Mesenchymal stem cell (in vitro differentiated cells and primary cell): ENCODE data around the gene CCDC141.

Experiments
- DNase-seq: peaks from one replicate; pipeline ENCODE4 v3.0.0-alpha.2; 2013
- H2AFZ ChIP-seq: one replicate; pipeline ENCODE4 v1.6.1; 2013; ENCODE audit warnings: low read depth, mild to moderate bottlenecking, control low read depth, inconsistent platforms, low read length, moderate library complexity
- H2AK5ac ChIP-seq: 2 replicates; pipeline ENCODE4 v1.6.1; 2013; ENCODE audit warnings: low read length, moderate library complexity, mild to moderate bottlenecking, inconsistent platforms; ENCODE audit not compliant: severe bottlenecking
- H2BK120ac ChIP-seq: one replicate; pipeline ENCODE4 v1.6.1; 2013; ENCODE audit warnings: low read depth, mild to moderate bottlenecking, inconsistent platforms, low read length, moderate library complexity
- H2BK12ac ChIP-seq, 2 experiments: one replicate each; pipeline ENCODE4 v1.6.1; 2013; ENCODE audit warnings: inconsistent platforms in 2 of 2, low read length in 2 of 2, mild to moderate bottlenecking in 2 of 2, moderate library complexity in 2 of 2, control low read depth in 1 of 2
- H2BK15ac ChIP-seq: one replicate; pipeline ENCODE4 v1.6.1; 2013; ENCODE audit warnings: mild to moderate bottlenecking, low read depth, inconsistent platforms; ENCODE audit not compliant: poor library complexity, severe bottlenecking
- H2BK5ac ChIP-seq: 2 replicates; pipeline ENCODE4 v1.6.1; 2013; ENCODE audit warnings: low read depth, mild to moderate bottlenecking, low read length, control low read depth, inconsistent platforms; ENCODE audit not compliant: poor library complexity, severe bottlenecking
- H3K14ac ChIP-seq, 2 experiments: one replicate each; pipeline ENCODE4 v1.6.1; 2013; ENCODE audit warnings: inconsistent platforms in 2 of 2, low read length in 2 of 2, control low read depth in 1 of 2, mild to moderate bottlenecking in 1 of 2, moderate library complexity in 1 of 2
- H3K18ac ChIP-seq, 2 experiments: one replicate each; pipeline ENCODE4 v1.6.1; 2013; ENCODE audit warnings: inconsistent platforms in 2 of 2, low read length in 2 of 2, control low read depth in 1 of 2, low read depth in 1 of 2, mild to moderate bottlenecking in 1 of 2
- H3K23ac ChIP-seq, 2 experiments: one replicate each; pipeline ENCODE4 v1.6.1; 2013; ENCODE audit warnings: inconsistent platforms in 2 of 2, low read length in 2 of 2, mild to moderate bottlenecking in 2 of 2, moderate library complexity in 2 of 2, control low read depth in 1 of 2
- H3K27ac ChIP-seq: 2 replicates; pipeline ENCODE4 v1.5.1; 2013; ENCODE audit warnings: mild to moderate bottlenecking, moderate library complexity, low read length, control low read depth, inconsistent platforms; ENCODE audit not compliant: poor library complexity, severe bottlenecking
- H3K27me3 ChIP-seq, 2 experiments: 2 replicates each; pipeline versions ENCODE4 v1.6.1 to v1.7.0; 2013; ENCODE audit warnings: low read length in 2 of 2, mild to moderate bottlenecking in 2 of 2, moderate library complexity in 2 of 2, control low read depth in 1 of 2, inconsistent platforms in 1 of 2; ENCODE audit not compliant: control insufficient read depth in 1 of 2, insufficient read depth in 1 of 2
- H3K36me3 ChIP-seq, 2 experiments: 2 replicates each; pipeline versions ENCODE4 v1.6.1 to v1.7.0; 2013; ENCODE audit warnings: low read length in 2 of 2, control low read depth in 1 of 2, inconsistent platforms in 1 of 2, low read depth in 1 of 2, mild to moderate bottlenecking in 1 of 2; ENCODE audit not compliant: insufficient read depth in 2 of 2, control insufficient read depth in 1 of 2
- H3K4ac ChIP-seq, 2 experiments: one replicate each; pipeline ENCODE4 v1.6.1; 2013; ENCODE audit warnings: inconsistent platforms in 2 of 2, low read length in 2 of 2, mild to moderate bottlenecking in 2 of 2, moderate library complexity in 2 of 2, control low read depth in 1 of 2, low read depth in 1 of 2
- H3K4me1 ChIP-seq: 2 replicates; pipeline ENCODE4 v1.6.1; 2013; ENCODE audit warnings: low read depth, low read length, control low read depth; ENCODE audit not compliant: control insufficient read depth, insufficient read depth
- H3K4me2 ChIP-seq: 2 replicates; pipeline ENCODE4 v1.6.1; 2013; ENCODE audit warnings: low read length, mild to moderate bottlenecking, inconsistent platforms; ENCODE audit not compliant: poor library complexity, severe bottlenecking
- H3K4me3 ChIP-seq, 2 experiments: 2 replicates each; pipeline versions ENCODE4 v1.5.1 to v1.7.0; 2013; ENCODE audit warnings: low read length in 2 of 2, mild to moderate bottlenecking in 2 of 2, control low read depth in 1 of 2, low read depth in 1 of 2; ENCODE audit not compliant: insufficient read depth in 1 of 2
- H3K79me1 ChIP-seq: replicated peaks from 2 replicates; pipeline ENCODE4 v1.6.1; 2013; ENCODE audit warnings: mild to moderate bottlenecking, control low read depth, low read length, inconsistent platforms; ENCODE audit not compliant: poor library complexity, severe bottlenecking
- H3K9ac ChIP-seq: 2 replicates; pipeline ENCODE4 v1.7.0; 2013; ENCODE audit warnings: mild to moderate bottlenecking, low read length, moderate library complexity
- H3K9me3 ChIP-seq: 2 replicates; pipeline ENCODE4 v1.7.0; 2013; ENCODE audit warnings: mild to moderate bottlenecking, low read length; ENCODE audit not compliant: control insufficient read depth
- H4K8ac ChIP-seq: one replicate; pipeline ENCODE4 v1.6.1; 2013; ENCODE audit warnings: inconsistent platforms, mild to moderate bottlenecking, low read length, moderate library complexity
- H4K91ac ChIP-seq: one replicate; pipeline ENCODE4 v1.6.1; 2013; ENCODE audit warnings: mild to moderate bottlenecking, low read length, inconsistent platforms
- WGBS: methylation state at CpG from one replicate; pipeline ENCODE4 v1.1.7; 2013; ENCODE audit warnings: mixed read lengths; 5-methylcytosine and 5-hydroxymethylcytosine counted together

The CCDC141 gene

DNA sequence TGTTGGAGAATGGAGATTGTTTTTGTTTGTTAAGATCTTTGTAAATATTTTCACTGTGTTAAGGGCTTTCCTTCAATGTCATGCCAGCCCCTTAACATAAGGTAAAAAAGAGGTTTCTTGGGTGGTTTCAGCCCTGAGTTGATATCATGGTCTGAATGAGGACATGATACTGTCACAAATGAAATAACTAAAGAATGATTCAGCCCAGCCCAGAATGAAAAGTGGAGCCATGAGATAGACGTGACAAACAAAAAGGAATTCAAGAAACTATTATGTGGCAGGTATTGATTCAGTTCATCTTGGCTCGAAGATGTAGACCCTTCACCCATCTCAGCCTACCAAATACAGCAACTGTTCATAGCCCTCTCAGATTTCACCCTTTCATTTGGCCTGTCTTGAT is 154.1 kb downstream of the CCDC141 start:
- 79% methylated on average over 2 of the region's 2 CpGs for WGBS
- Histone ChIP-seq H2BK120ac (no peak overlapping the region), H3K27ac (no peak overlapping the region), H3K4ac (no peak overlapping the region), H3K9ac (no peak overlapping the region), H3K4me3 (no peak overlapping the region), H3K18ac (no peak overlapping the region), H3K14ac (no peak overlapping the region), H4K91ac (no peak overlapping the region), H3K4me2 (no peak overlapping the region), H3K4me1 (no peaks in the 10 kb centered on the region), H3K79me1 (no peaks in the 10 kb centered on the region), H2AFZ (no peak overlapping the region), H3K36me3 (no peaks in the 10 kb centered on the region), H3K27me3 (no peaks in the 10 kb centered on the region), H2AK5ac (no peak overlapping the region), H4K8ac (no peak overlapping the region), H2BK12ac (no peak overlapping the region), H2BK5ac (no peak overlapping the region), H3K23ac (no peak overlapping the region), H3K9me3 (no peaks in the 10 kb centered on the region), H2BK15ac (no peak overlapping the region)
- no peak for DNase-seq

DNA sequence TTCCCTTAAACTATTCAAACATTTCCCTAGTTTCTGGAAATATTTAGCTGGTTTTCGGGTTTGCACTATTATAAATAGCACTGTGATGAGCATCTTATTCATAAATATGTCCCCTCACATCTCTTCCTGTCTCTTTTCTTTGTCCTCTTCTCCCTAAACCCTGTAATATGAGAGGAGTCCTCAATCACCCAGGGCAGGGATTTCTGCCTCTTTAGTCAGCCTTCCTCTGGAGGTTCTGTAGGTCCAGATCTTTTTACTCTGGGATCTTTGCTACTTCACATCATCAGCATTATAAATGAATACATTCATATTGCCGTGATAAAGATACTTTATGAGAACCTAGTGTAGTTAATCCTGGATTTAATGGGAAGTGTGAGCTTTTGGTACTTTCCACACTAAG is 154.8 kb downstream of the CCDC141 start:
- Histone ChIP-seq H3K4me2 (no peak overlapping the region), H2AFZ (no peak overlapping the region), H3K4me1 (no peaks in the 10 kb centered on the region), H3K23ac (no peak overlapping the region), H3K9me3 (no peaks in the 10 kb centered on the region), H3K79me1 (no peaks in the 10 kb centered on the region), H3K27ac (no peak overlapping the region), H2BK12ac (no peak overlapping the region), H3K27me3 (no peaks in the 10 kb centered on the region), H2AK5ac (no peak overlapping the region), H2BK15ac (no peak overlapping the region), H3K4ac (no peak overlapping the region), H4K8ac (no peak overlapping the region), H2BK120ac (no peak overlapping the region), H2BK5ac (no peak overlapping the region), H3K4me3 (no peak overlapping the region), H3K18ac (no peak overlapping the region), H4K91ac (no peak overlapping the region), H3K14ac (no peak overlapping the region), H3K9ac (no peak overlapping the region), H3K36me3 (no peaks in the 10 kb centered on the region)
- 76% methylated on average over 2 of the region's 2 CpGs for WGBS
- DNase-seq, result no peak

DNA sequence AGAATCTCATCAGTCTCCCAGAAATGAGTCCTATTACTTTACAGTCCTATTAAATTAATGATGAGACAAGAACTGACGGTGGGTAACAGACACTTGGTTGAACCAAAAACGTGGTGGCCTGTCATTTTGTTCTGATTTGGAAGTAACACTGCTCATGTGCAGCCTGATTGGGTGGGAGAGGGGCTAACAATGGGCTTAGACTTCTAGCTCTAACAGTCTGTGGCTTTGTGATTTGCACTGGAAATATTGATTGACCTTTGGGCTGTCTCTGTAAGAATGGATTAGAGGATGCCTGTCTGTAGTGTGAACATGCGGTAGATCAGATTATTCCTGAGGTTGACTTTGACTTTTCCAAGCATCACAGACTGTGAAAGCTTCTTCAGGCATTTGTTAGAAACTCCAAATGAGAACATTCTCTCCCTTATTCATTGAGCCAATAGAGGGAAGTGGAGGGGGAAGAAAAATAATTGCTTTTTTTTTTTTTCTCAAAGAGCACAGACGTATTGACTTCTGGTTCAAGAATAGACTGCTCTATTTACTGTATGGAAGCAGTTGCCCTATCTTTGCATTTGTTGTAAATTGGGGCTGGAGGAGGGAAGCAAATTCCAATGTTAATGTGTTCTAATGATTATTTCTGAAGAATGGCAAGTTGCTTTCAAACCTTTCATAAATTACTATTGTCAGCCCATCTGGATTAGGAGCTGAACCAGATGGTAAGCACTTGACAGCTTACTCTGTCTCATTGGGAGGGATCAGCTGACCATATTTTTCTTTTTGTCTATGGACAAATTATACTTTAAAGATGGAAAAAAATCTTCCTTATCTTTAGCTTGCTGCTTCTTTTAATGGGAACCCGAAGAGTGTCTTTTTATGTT is 156.9 kb downstream of the CCDC141 start:
- Histone ChIP-seq H3K14ac (no peak overlapping the region), H2BK5ac (no peak overlapping the region), H2BK120ac (no peak overlapping the region), H3K4me1 (no peaks in the 10 kb centered on the region), H2BK15ac (no peak overlapping the region), H3K18ac (no peak overlapping the region), H3K27me3 (no peaks in the 10 kb centered on the region), H2BK12ac (no peak overlapping the region), H4K8ac (no peak overlapping the region), H3K9me3 (no peaks in the 10 kb centered on the region), H2AFZ (no peak overlapping the region), H3K79me1 (no peaks in the 10 kb centered on the region), H3K23ac (no peak overlapping the region), H3K4ac (no peak overlapping the region), H3K9ac (no peak overlapping the region), H3K27ac (no peak overlapping the region), H4K91ac (no peak overlapping the region), H3K36me3 (no peaks in the 10 kb centered on the region), H2AK5ac (no peak overlapping the region), H3K4me3 (no peak overlapping the region), H3K4me2 (no peak overlapping the region)
- 91% methylated on average over 3 of the region's 5 CpGs for WGBS
- DNase-seq, result no peak

DNA sequence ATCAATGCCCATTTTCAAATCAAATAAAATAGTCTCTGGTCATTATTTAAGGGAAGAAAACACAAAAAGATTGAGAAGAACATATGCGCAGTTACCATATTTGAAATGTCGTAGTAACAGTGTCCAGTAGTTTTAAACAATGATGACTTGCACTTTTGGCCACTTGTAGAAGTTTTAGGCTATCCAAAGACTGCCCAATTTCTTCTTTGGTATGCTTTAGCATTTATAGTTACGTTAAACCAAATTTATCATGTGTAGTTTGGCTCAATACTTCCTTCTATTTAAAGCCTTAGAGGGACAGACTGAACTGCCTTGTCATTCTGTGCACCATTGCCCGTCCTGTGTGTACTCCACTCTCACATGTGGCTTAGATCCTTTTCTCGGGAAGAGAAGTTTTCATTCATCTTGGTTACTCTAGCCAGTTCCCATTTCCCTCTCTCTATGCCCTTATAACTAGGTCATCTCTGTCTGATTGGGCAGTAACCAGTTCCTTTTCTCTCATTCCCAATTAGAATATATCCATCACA is 157.9 kb downstream of the CCDC141 start:
- Histone ChIP-seq H2BK15ac (no peak overlapping the region), H3K4me3 (no peak overlapping the region), H3K27me3 (no peaks in the 10 kb centered on the region), H3K79me1 (no peaks in the 10 kb centered on the region), H2BK12ac (no peak overlapping the region), H3K27ac (no peak overlapping the region), H3K18ac (no peak overlapping the region), H3K23ac (no peak overlapping the region), H3K4me2 (no peak overlapping the region), H4K91ac (no peak overlapping the region), H2AFZ (no peak overlapping the region), H2AK5ac (no peak overlapping the region), H4K8ac (no peak overlapping the region), H2BK5ac (no peak overlapping the region), H3K14ac (no peak overlapping the region), H3K36me3 (no peaks in the 10 kb centered on the region), H3K4ac (no peak overlapping the region), H3K4me1 (no peaks in the 10 kb centered on the region), H2BK120ac (no peak overlapping the region), H3K9me3 (no peaks in the 10 kb centered on the region), H3K9ac (peak overlapping the region; percentile 53)
- DNase-seq, result no peak
- 88% methylated on average over 5 of the region's 5 CpGs for WGBS
